Measurements from ENCODE around the gene U2SURP. TPM values are rescaled to one million over a fixed set of nuclear protein-coding genes. Genes with fewer than 3 reads are reported as not detected.

The U2SURP gene
- total RNA-seq, 4 donors from 2014 or later = 67.4 to 138 (median 78.8) TPM

- TF ChIP-seq POLR2A (IDR thresholded peaks at IDR 0.05) = no peak
- TF ChIP-seq CTCF (IDR thresholded peaks at IDR 0.05) = no peak
- Histone ChIP-seq H3K36me3 (no peaks in the 10 kb centered on the region), H3K4me1 (no peaks in the 10 kb centered on the region), H3K27me3 (no peaks in the 10 kb centered on the region), H3K27ac (no peak overlapping the region), H3K4me3 (no peak overlapping the region), H3K9me3 (no peaks in the 10 kb centered on the region)
- no peak for DNase-seq
Observed at GRCh38 chr3:142972092-142972753, 29.1 kb upstream of the U2SURP start.

DNA sequence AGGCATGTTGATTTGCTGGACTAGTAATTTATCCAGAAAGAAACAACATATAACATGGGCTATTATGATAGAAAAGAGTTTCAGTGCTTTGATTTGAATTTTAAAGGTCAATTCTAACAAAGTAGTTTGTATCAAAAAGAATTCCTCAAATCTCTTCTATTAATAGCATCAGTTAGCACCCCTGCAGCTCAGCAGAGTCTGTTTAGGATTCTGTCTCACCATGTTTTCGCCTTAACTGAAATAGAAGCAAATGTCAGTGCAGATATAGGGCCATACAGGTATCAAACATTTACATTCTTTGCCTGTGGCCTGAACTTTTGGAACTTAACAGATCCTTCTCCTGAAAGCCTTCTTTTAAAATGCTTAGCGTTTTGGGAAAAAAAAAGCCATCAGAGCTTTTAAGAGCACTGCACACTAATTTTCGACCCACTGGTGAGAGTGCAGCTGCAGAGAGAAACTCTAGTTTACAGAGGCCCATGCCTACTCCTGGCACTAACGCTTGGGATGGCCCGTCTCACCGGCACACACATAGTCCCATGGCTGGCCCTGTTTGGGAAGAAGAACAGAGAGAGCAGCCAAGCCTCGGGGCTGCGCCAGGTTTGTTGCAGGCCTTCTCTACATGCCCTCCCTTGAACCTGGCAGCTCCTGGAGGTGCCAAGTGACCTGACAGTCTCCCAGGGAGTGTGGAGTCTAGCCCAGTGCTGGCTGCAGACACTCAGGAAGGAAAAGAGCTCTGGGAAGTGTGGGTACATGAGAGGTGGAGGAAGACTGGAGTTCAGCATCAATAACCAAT, 28.0 kb upstream of the U2SURP start:
- TF ChIP-seq CTCF (IDR thresholded peaks at IDR 0.05) (no peak), POLR2A (IDR thresholded peaks at IDR 0.05) (no peak)
- no peak overlapping the region for H3K27ac ChIP-seq
- H3K27me3 ChIP-seq = no peaks in the 10 kb centered on the region
- no peak overlapping the region for H3K4me3 ChIP-seq
- H3K9me3 ChIP-seq = no peaks in the 10 kb centered on the region
- H3K36me3 ChIP-seq = no peaks in the 10 kb centered on the region
- no peaks in the 10 kb centered on the region for H3K4me1 ChIP-seq
- no peak for DNase-seq

DNA sequence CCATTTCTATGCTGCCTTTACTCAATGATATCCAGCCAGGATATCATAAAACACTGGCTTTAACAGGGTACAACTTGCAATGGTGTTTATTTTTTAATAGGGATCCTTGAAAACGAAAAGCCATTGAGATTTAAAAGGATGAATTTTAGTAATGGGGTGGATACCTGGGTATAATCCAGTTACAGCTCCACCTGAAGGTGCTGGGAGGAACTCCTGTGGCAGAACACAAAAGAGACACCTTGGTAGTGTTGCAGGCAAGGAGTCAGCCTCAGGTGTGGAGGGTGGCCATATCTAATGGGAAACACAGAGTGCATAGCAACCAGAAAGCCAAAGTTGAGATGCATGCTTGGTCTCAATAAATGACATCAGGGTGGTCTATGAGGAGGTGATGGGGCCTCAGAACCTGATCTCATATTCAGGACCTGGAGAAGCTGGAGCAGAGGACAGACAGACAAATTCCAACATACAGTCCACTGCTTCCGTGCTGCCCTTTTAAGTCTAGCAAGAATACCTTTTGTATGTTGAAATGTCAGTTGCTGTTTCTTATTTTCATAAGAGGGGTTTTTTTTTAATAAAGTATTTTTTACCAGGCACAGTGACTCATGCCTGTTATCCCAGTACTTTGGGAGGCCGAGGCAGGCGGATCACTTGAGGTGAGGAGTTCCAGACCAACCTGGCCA, 25.9 kb upstream of the U2SURP start:
- Histone ChIP-seq H3K9me3 (no peaks in the 10 kb centered on the region), H3K27ac (no peak overlapping the region), H3K4me3 (no peak overlapping the region), H3K27me3 (no peaks in the 10 kb centered on the region), H3K36me3 (no peaks in the 10 kb centered on the region), H3K4me1 (no peaks in the 10 kb centered on the region)
- no peak for TF ChIP-seq POLR2A (IDR thresholded peaks at IDR 0.05)
- no peak for TF ChIP-seq CTCF (IDR thresholded peaks at IDR 0.05)
- DNase-seq = no peak

DNA sequence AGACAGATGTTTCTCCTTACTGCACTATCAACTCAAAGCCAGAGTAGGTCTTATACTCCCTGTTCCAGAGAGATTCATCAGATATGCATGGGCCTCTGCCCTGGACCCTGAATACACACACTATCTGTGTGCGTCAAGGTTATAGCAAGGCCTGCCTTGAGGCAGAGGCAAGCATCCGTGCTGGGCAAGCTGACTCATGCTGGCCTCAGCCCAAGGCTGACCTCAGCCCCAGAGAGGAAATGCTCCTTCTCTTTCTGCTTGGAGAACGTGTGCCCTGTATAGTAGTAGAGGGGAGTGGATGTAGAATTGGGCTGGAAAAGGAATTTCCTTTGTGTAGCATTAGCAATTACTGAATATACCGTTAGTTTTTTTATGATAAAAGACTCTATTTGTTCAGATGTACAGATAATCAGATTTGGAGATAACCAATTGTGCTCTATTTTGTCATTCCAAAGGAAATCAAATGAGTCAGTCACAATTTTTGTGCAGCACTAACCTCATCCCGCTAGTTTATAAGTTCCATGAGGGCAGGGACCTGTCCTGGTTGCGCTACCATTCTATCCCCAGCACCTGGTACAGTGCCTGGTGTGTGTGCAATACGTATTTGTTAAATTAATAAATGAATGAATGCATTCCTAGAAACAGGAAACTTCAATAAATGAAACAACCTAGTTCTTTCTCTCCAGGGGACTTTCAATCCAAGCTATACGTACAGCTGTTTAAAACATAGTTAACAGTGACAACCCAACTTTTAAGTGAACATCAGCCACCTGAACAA, 24.6 kb upstream of the U2SURP start:
- TF ChIP-seq POLR2A (IDR thresholded peaks at IDR 0.05) = no peak
- no peak for TF ChIP-seq CTCF (IDR thresholded peaks at IDR 0.05)
- Histone ChIP-seq H3K27ac (no peak overlapping the region), H3K9me3 (no peaks in the 10 kb centered on the region), H3K4me3 (no peak overlapping the region), H3K4me1 (no peaks in the 10 kb centered on the region), H3K36me3 (no peaks in the 10 kb centered on the region), H3K27me3 (no peaks in the 10 kb centered on the region)
- DNase-seq = peak in 1 of 3 donors; percentile 63

DNA sequence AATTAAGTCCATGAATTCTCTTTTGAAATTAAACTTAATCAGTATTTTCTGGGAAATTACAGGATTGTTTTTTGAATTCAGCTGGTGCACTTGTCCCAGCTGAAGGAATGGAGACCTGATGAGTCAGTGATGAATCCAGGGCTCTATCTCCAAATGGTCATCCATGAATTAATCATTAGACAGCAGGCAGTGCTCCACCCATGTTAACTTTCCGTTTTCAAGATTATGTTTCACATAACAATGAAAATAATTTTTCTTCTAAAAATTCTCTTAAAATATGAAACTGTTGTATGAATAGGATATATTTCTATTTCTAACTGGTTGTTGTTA, 24.0 kb upstream of the U2SURP start:
- no peak overlapping the region for H3K4me3 ChIP-seq
- no peak overlapping the region for H3K27ac ChIP-seq
- no peaks in the 10 kb centered on the region for H3K9me3 ChIP-seq
- DNase-seq = no peak
- H3K4me1 ChIP-seq = no peaks in the 10 kb centered on the region
- no peaks in the 10 kb centered on the region for H3K27me3 ChIP-seq
- no peaks in the 10 kb centered on the region for H3K36me3 ChIP-seq
- no peak for TF ChIP-seq POLR2A (IDR thresholded peaks at IDR 0.05)
- no peak for TF ChIP-seq CTCF (IDR thresholded peaks at IDR 0.05)

Data from Peyer's patch (tissue), 4 donors.